Stimulated activated CD8-positive, alpha-beta memory T cell treated with anti-CD3 and anti-CD28 coated beads, Interleukin-7, amount 100 ng/mL, for 4 hours (primary cell): ENCODE data around the gene ZNF454.

Source experiments
- DNase-seq, 2 donors: peaks; one replicate each; pipeline ENCODE4 v3.0.0-alpha.2; 2020; ENCODE audit warnings: low read depth in 2 of 2

Gene ZNF454

GRCh38 chr5:178993236-178993765, 52.3 kb downstream of the ZNF454 start:
- no peak for DNase-seq

- no peak for DNase-seq
Measured at GRCh38 chr5:178993955-178994579, 53.1 kb downstream of the ZNF454 start.

- no peak for DNase-seq
Measured at GRCh38 chr5:178994580-178995340, 53.8 kb downstream of the ZNF454 start, which contains the start of gene GRM6. TSS of gene GRM6 (minus strand) at chr5:178995320. CDS start at chr5:178994944, 376 bp downstream.

GRCh38 chr5:178995341-178995690, 54.3 kb downstream of the ZNF454 start:
- no peak for DNase-seq

- no peak for DNase-seq
Measured at GRCh38 chr5:178996156-178996555, 55.2 kb downstream of the ZNF454 start.

- no peak for DNase-seq
Measured at GRCh38 chr5:178997191-178997590, 56.2 kb downstream of the ZNF454 start.

GRCh38 chr5:178998441-178998840, 57.4 kb downstream of the ZNF454 start:
- no peak for DNase-seq

- DNase-seq, result no peak
Measured at GRCh38 chr5:179006564-179006963, 65.6 kb downstream of the ZNF454 start.

- DNase-seq, result no peak
Measured at GRCh38 chr5:179008667-179009066, 67.7 kb downstream of the ZNF454 start.
